ENCODE measurements around the gene MDP1. TPM values are rescaled to one million over a fixed set of nuclear protein-coding genes. Genes with fewer than 3 reads are reported as not detected.
A peak's percentile ranks its signal among the peaks of the same experiment; 100 is the strongest.

The MDP1 gene
- total and polyA plus RNA-seq, 10 donors = 11.0 to 39.6 (median 22.4) TPM

- WGBS, 5 donors = 92 to 96% (median 93%) methylated on average over 9 of the region's 9 CpGs
- Histone ChIP-seq H3K36me3 (peaks cover 3 to 64% (median 57%) of the 10 kb centered on the region in 6 donors), H3K27me3 (replicated peaks in 1 of 7) (no peaks in the 10 kb centered on the region), H3K4me1 (peaks cover 39 to 84% (median 53%) of the 10 kb centered on the region in 6 donors), H3K4me3 (peak overlapping the region in 1 of 8 donors; percentile 83), H3K9me3 (no peaks in the 10 kb centered on the region), H3K27ac (peak overlapping the region in 4 of 8 donors; percentile 23 to 99 (median 98))
- intact Hi-C loops (cut with DNase I; ENCODE audit: low total_unique reads) = no loop called here
- TF ChIP-seq POLR2A (IDR thresholded peaks at IDR 0.05) (no peak), POLR2AphosphoS5 (IDR thresholded peaks at IDR 0.05) (no peak), CTCF (IDR thresholded peaks at IDR 0.05 in 8 of 11, conservative IDR thresholded peaks at IDR 0.05 in 3 of 11) (no peak)
- peak; percentile 60 for DNase-seq
Measured at GRCh38 chr14:24240110-24240918, 24.4 kb upstream of the MDP1 start.

DNA sequence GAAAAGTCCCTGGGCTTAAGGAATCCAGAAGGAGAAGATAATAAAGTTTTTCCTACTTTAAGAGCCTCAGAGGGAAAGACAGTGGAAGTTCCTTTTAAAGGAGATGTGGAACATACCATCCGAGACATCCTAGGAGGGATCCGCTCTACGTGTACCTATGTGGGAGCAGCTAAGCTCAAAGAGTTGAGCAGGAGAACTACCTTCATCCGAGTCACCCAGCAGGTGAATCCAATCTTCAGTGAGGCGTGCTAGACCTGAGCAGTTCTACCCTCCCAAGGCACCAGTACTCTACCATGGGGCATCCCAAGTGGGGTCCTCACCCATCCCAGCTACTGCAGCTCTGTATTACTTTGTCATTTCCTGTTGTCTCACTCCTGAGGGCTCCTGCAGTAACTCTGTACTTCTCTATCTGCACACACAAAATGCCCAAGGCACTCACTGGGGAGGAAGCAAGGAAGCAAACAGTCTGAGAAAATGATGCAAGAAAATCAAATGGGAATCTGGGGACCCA, 22.7 kb upstream of the MDP1 start:
- WGBS, 5 donors = 89 to 93% (median 91%) methylated on average over 5 of the region's 5 CpGs
- peak overlapping the region in 5 of 8 donors; percentile 23 to 99 (median 39) for H3K27ac ChIP-seq
- TF ChIP-seq POLR2AphosphoS5 (IDR thresholded peaks at IDR 0.05) = no peak
- TF ChIP-seq CTCF (IDR thresholded peaks at IDR 0.05 in 8 of 11, conservative IDR thresholded peaks at IDR 0.05 in 3 of 11) = no peak
- TF ChIP-seq POLR2A (IDR thresholded peaks at IDR 0.05) = no peak
- peaks cover 3 to 81% (median 65%) of the 10 kb centered on the region in 6 donors for H3K36me3 ChIP-seq
- H3K27me3 ChIP-seq (replicated peaks in 1 of 7) = no peaks in the 10 kb centered on the region
- H3K4me3 ChIP-seq = no peak overlapping the region
- intact Hi-C loops (cut with DNase I; ENCODE audit: low total_unique reads) = no loop called here
- peaks cover 44 to 92% (median 65%) of the 10 kb centered on the region in 6 donors for H3K4me1 ChIP-seq
- peak; percentile 47 for DNase-seq
- no peaks in the 10 kb centered on the region for H3K9me3 ChIP-seq

DNA sequence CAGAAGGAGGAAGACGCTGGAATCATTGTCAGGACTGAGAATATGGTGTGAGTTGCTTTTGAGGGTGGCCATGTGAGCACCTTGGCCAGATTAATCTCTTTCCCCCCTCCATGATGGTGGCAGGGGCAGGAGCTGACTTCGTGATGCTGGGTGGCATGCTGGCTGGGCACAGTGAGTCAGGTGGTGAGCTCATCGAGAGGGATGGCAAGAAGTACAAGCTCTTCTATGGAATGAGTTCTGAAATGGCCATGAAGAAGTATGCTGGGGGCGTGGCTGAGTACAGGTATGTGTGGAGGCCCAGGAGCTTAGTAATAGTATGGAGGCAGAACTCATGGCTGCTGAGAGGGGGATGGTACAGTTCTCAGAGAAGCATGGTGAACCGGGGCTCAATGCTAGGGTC, 22.3 kb upstream of the MDP1 start:
- WGBS, 5 donors = 86 to 96% (median 91%) methylated on average over 5 of the region's 5 CpGs
- peak; percentile 62 for DNase-seq
- Histone ChIP-seq H3K27ac (peak overlapping the region in 3 of 8 donors; percentile 36 to 99 (median 99)), H3K36me3 (peaks cover 3 to 81% (median 65%) of the 10 kb centered on the region in 6 donors), H3K4me3 (no peak overlapping the region), H3K4me1 (peaks cover 46 to 92% (median 65%) of the 10 kb centered on the region in 6 donors), H3K27me3 (replicated peaks in 1 of 7) (no peaks in the 10 kb centered on the region), H3K9me3 (no peaks in the 10 kb centered on the region)
- TF ChIP-seq CTCF (IDR thresholded peaks at IDR 0.05 in 8 of 11, conservative IDR thresholded peaks at IDR 0.05 in 3 of 11) = no peak
- peak in 1 of 3 donors; percentile 4 for TF ChIP-seq POLR2AphosphoS5 (IDR thresholded peaks at IDR 0.05)
- intact Hi-C loops (cut with DNase I; ENCODE audit: low total_unique reads) = no loop called here

DNA sequence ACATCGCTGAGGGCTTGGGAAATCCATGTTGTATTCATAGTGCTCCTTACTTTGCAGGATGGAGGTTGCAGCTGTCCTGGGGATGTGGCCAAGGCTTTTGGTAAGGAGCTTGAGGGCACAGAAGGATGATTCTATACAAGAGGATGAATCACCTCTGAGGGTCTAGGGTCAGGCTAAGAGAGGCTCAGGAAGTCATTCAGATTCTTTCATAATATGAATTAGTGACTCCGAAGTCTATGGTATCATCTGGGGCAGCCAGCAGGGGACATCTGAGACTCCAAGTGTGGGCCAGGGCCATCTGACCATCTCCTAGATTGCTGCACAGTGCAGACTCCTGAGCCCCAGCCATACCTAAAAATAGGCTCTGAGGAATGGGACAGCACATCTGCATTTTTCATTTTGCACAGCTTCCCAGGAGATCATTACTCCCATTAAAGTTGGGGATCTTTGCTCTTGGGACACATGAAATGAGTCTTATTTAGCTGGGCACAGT, 21.6 kb upstream of the MDP1 start:
- intact Hi-C loops (cut with DNase I; ENCODE audit: low total_unique reads) = no loop called here
- peak overlapping the region in 1 of 8 donors; percentile 99 for H3K27ac ChIP-seq
- H3K36me3 ChIP-seq = peaks cover 3 to 81% (median 65%) of the 10 kb centered on the region in 6 donors
- no peaks in the 10 kb centered on the region for H3K27me3 ChIP-seq (replicated peaks in 1 of 7)
- H3K9me3 ChIP-seq = no peaks in the 10 kb centered on the region
- no peak overlapping the region for H3K4me3 ChIP-seq
- DNase-seq = no peak
- H3K4me1 ChIP-seq = peaks cover 47 to 95% (median 67%) of the 10 kb centered on the region in 6 donors
- 76 to 100% (median 91%) methylated on average over 2 of the region's 2 CpGs for WGBS, 5 donors
- TF ChIP-seq POLR2AphosphoS5 (IDR thresholded peaks at IDR 0.05) (no peak), CTCF (IDR thresholded peaks at IDR 0.05 in 8 of 11, conservative IDR thresholded peaks at IDR 0.05 in 3 of 11) (no peak), POLR2A (IDR thresholded peaks at IDR 0.05) (no peak)

All from spleen (tissue), 11 donors.